Neural cell (in vitro differentiated cells): ENCODE results near the gene ROR2.

ENCODE experiments used
- EP300 ChIP-seq: fragments of 450-650 bp; conservative IDR thresholded peaks from 2 replicates; pipeline ENCODE4 v1.6.1; 2014; ENCODE audit warnings: antibody characterized with exemption, mild to moderate bottlenecking, moderate library complexity; ENCODE audit not compliant: poor library complexity, severe bottlenecking
- EZH2 ChIP-seq: fragments of 200-600, 300-800 bp; shearing (Covaris generic), sonication (generic); IDR thresholded peaks from 2 replicates; pipeline ENCODE4 v1.6.1; 2014; ENCODE audit warnings: antibody characterized with exemption, low read length, borderline replicate concordance, mild to moderate bottlenecking; ENCODE audit not compliant: insufficient read depth, poor library complexity, severe bottlenecking
- MXI1 ChIP-seq: fragments of 450-650 bp; conservative IDR thresholded peaks from 2 replicates; pipeline ENCODE4 v1.6.1; 2014; ENCODE audit warnings: antibody characterized with exemption, mild to moderate bottlenecking; ENCODE audit not compliant: poor library complexity, severe bottlenecking
- POLR2AphosphoS5 ChIP-seq: IDR thresholded peaks from 2 replicates; pipeline ENCODE4 v1.6.1; 2012
- RAD21 ChIP-seq: fragments of 450-650 bp; conservative IDR thresholded peaks from 2 replicates; pipeline ENCODE4 v1.6.1; 2014; ENCODE audit warnings: antibody characterized with exemption, mild to moderate bottlenecking, moderate library complexity
- SMC3 ChIP-seq: fragments of 450-650 bp; conservative IDR thresholded peaks from 2 replicates; pipeline ENCODE4 v1.6.1; 2014; ENCODE audit warnings: antibody characterized with exemption, mild to moderate bottlenecking, moderate library complexity; ENCODE audit not compliant: poor library complexity
- TAF1 ChIP-seq: IDR thresholded peaks from 2 replicates; pipeline ENCODE4 v1.6.1; 2012; ENCODE audit warnings: low read depth
- TF ChIP-seq, protein P1 (sequence below): IDR thresholded peaks from 2 replicates; pipeline ENCODE4 v1.6.1; 2012; ENCODE audit warnings: borderline replicate concordance
- TF ChIP-seq, protein P2 (sequence below): fragments of 450-650 bp; IDR thresholded peaks from 2 replicates; pipeline ENCODE4 v1.5.1; 2014; ENCODE audit warnings: antibody characterized with exemption, mild to moderate bottlenecking, moderate library complexity; ENCODE audit not compliant: poor library complexity, severe bottlenecking

DNA sequence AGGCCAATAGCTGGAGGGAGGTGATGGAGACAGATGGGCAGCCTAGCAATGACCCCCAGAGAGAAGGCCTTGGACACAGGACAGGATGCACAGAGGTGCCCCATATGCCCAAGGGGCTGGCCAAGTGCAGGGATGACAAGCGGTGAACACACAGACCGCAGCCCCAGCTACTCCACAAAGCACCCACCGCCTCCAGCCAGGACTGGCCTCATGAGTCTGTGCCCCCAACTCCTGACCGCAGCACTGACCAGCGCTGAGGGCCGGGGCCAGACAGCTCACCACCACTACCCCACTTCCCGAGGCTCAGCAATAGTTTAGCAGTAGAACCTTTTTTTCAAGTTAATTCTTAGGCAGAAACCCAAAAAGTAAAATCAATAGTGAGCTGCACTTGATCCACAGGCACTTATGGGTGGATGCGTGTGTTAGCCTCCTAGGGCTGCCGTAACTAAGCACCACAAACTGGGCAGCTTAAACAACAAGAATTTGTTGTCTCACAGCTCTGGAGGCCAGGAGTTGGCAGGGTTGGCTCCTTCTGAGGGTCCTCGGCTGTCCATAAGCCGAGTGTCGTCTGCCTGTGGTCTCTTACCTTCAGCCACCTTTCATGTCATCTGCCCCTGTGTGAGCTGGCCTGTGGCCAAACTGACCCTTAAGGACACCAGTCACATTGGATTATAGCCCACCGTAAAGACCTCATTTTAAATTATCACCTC lies 14.1 kb downstream of the ROR2 start:
- TF ChIP-seq, protein P1, sequence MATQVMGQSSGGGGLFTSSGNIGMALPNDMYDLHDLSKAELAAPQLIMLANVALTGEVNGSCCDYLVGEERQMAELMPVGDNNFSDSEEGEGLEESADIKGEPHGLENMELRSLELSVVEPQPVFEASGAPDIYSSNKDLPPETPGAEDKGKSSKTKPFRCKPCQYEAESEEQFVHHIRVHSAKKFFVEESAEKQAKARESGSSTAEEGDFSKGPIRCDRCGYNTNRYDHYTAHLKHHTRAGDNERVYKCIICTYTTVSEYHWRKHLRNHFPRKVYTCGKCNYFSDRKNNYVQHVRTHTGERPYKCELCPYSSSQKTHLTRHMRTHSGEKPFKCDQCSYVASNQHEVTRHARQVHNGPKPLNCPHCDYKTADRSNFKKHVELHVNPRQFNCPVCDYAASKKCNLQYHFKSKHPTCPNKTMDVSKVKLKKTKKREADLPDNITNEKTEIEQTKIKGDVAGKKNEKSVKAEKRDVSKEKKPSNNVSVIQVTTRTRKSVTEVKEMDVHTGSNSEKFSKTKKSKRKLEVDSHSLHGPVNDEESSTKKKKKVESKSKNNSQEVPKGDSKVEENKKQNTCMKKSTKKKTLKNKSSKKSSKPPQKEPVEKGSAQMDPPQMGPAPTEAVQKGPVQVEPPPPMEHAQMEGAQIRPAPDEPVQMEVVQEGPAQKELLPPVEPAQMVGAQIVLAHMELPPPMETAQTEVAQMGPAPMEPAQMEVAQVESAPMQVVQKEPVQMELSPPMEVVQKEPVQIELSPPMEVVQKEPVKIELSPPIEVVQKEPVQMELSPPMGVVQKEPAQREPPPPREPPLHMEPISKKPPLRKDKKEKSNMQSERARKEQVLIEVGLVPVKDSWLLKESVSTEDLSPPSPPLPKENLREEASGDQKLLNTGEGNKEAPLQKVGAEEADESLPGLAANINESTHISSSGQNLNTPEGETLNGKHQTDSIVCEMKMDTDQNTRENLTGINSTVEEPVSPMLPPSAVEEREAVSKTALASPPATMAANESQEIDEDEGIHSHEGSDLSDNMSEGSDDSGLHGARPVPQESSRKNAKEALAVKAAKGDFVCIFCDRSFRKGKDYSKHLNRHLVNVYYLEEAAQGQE = no peak
- TF ChIP-seq POLR2AphosphoS5 (no peak), SMC3 (no peak), EZH2 (no peak), TAF1 (no peak), EP300 (no peak), RAD21 (no peak), MXI1 (no peak)
- TF ChIP-seq, protein P2, sequence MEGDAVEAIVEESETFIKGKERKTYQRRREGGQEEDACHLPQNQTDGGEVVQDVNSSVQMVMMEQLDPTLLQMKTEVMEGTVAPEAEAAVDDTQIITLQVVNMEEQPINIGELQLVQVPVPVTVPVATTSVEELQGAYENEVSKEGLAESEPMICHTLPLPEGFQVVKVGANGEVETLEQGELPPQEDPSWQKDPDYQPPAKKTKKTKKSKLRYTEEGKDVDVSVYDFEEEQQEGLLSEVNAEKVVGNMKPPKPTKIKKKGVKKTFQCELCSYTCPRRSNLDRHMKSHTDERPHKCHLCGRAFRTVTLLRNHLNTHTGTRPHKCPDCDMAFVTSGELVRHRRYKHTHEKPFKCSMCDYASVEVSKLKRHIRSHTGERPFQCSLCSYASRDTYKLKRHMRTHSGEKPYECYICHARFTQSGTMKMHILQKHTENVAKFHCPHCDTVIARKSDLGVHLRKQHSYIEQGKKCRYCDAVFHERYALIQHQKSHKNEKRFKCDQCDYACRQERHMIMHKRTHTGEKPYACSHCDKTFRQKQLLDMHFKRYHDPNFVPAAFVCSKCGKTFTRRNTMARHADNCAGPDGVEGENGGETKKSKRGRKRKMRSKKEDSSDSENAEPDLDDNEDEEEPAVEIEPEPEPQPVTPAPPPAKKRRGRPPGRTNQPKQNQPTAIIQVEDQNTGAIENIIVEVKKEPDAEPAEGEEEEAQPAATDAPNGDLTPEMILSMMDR = no peak
